NCI-H187 (cell line): ENCODE results near the gene ATRNL1.
"Not testable (repeated sequence)": the region's sequence is repeated elsewhere in the genome, so short reads cannot be mapped to it uniquely, and the experiment has no call there.

ENCODE experiments used
- DNase-seq, 2 experiments: peaks; one replicate each; lab custom pipeline; 2025; lab: John Stamatoyannopoulos, UW

Gene ATRNL1

GRCh38 chr10:115091161-115091560, 2.0 kb upstream of the ATRNL1 start:
- DNase-seq, result no peak

GRCh38 chr10:115092258-115092554, 959 bp upstream of the ATRNL1 start:
- DNase-seq, result no peak

GRCh38 chr10:115092555-115093285, 445 bp upstream of the ATRNL1 start:
- peak; percentile 30 to 56 for DNase-seq

- no peak for DNase-seq
Measured at GRCh38 chr10:115093776-115094408, 727 bp downstream of the ATRNL1 start.

- peak in 1 of 2 experiments; percentile 10 for DNase-seq
Measured at GRCh38 chr10:115094416-115095140, 1.4 kb downstream of the ATRNL1 start.

- no peak for DNase-seq
Measured at GRCh38 chr10:115095758-115096157, 2.6 kb downstream of the ATRNL1 start.

GRCh38 chr10:115103700-115104099, 10.5 kb downstream of the ATRNL1 start:
- no peak for DNase-seq

GRCh38 chr10:115105411-115105810, 12.2 kb downstream of the ATRNL1 start:
- DNase-seq, result not testable (repeated sequence)

- DNase-seq, result no peak
Measured at GRCh38 chr10:115107830-115108229, 14.7 kb downstream of the ATRNL1 start.

- no peak for DNase-seq
Measured at GRCh38 chr10:115117301-115117700, 24.1 kb downstream of the ATRNL1 start.

GRCh38 chr10:115118346-115118745, 25.2 kb downstream of the ATRNL1 start:
- DNase-seq, result no peak

GRCh38 chr10:115125505-115125904, 32.3 kb downstream of the ATRNL1 start:
- DNase-seq, result no peak

GRCh38 chr10:115129752-115130151, 36.6 kb downstream of the ATRNL1 start:
- DNase-seq, result no peak

GRCh38 chr10:115136616-115137015, 43.5 kb downstream of the ATRNL1 start:
- no peak for DNase-seq

GRCh38 chr10:115141254-115141653, 48.1 kb downstream of the ATRNL1 start:
- no peak for DNase-seq

- DNase-seq, result no peak
Measured at GRCh38 chr10:115157357-115157756, 64.2 kb downstream of the ATRNL1 start.

- no peak for DNase-seq
Measured at GRCh38 chr10:115163129-115163528, 70.0 kb downstream of the ATRNL1 start.

GRCh38 chr10:115164220-115164619, 71.1 kb downstream of the ATRNL1 start:
- DNase-seq, result no peak

- no peak for DNase-seq
Measured at GRCh38 chr10:115167751-115168150, 74.6 kb downstream of the ATRNL1 start.

GRCh38 chr10:115171392-115171960, 78.3 kb downstream of the ATRNL1 start:
- no peak for DNase-seq

- DNase-seq, result no peak
Measured at GRCh38 chr10:115173915-115174443, 80.8 kb downstream of the ATRNL1 start.

- DNase-seq, result not testable (repeated sequence)
Measured at GRCh38 chr10:115207276-115207675, 114.1 kb downstream of the ATRNL1 start.

GRCh38 chr10:115209133-115209532, 116.0 kb downstream of the ATRNL1 start:
- DNase-seq, result no peak
